Suprapubic skin (tissue), 4 donors: Measurements from ENCODE around the gene REN. TPM values are rescaled to one million over a fixed set of nuclear protein-coding genes. Genes with fewer than 3 reads are reported as not detected.

ENCODE experiments used
- DNase-seq, 2 donors: peaks; one replicate each; pipeline ENCODE4 v3.0.0-alpha.2; 2019; ENCODE audit warnings: low spot score in 2 of 2
- H3K27ac ChIP-seq: fragments of 200-600 bp; sonication (generic); one replicate; pipeline ENCODE4 v1.5.1; 2019
- H3K27me3 ChIP-seq: fragments of 200-600 bp; sonication (generic); one replicate; pipeline ENCODE4 v1.5.1; 2019
- H3K36me3 ChIP-seq: fragments of 200-600 bp; sonication (generic); one replicate; pipeline ENCODE4 v1.5.1; 2019
- H3K4me1 ChIP-seq: fragments of 200-600 bp; sonication (generic); one replicate; pipeline ENCODE4 v1.5.1; 2019
- H3K4me3 ChIP-seq: fragments of 200-600 bp; sonication (generic); one replicate; pipeline ENCODE4 v1.5.1; 2019; ENCODE audit warnings: mild to moderate bottlenecking
- H3K9me3 ChIP-seq: fragments of 200-600 bp; sonication (generic); one replicate; pipeline ENCODE4 v1.5.1; 2019
- EP300 ChIP-seq: sonication (generic); formaldehyde crosslinking; IDR thresholded peaks from one replicate; pipeline ENCODE4 v1.6.1; 2017; ENCODE audit warnings: antibody characterized with exemption
- POLR2A ChIP-seq, 2 donors: fragments of 450-650 bp; IDR thresholded peaks; one replicate each; pipeline ENCODE4 v1.6.1; 2017; ENCODE audit warnings: antibody characterized with exemption in 2 of 2, mild to moderate bottlenecking in 2 of 2, moderate library complexity in 2 of 2
- POLR2AphosphoS5 ChIP-seq, 3 donors: sonication (generic); formaldehyde crosslinking; IDR thresholded peaks; one replicate each; pipeline ENCODE4 v1.6.1; 2017; ENCODE audit warnings: antibody characterized with exemption in 3 of 3
- WGBS: methylation state at CpG from one replicate; pipeline ENCODE4 v1.1.5; 2018; 5-methylcytosine and 5-hydroxymethylcytosine counted together
- total RNA-seq, 4 donors: library from RNA; depleted of rRNA; stranded (reverse); fragments of >200 nt; gene quantifications; one replicate each; pipeline ENCODE4 v1.1.0, GENCODE V29; 2016
- TF ChIP-seq, protein P1 (sequence below), 2 donors: fragments of 200-600 bp in 1 of 2; fragments of 450-650 bp in 1 of 2; sonication (generic) in 1 of 2; IDR thresholded peaks; one replicate each; pipeline ENCODE4 v1.5.1; 2016 to 2019; ENCODE audit warnings: antibody characterized with exemption in 2 of 2, mild to moderate bottlenecking in 1 of 2, moderate library complexity in 1 of 2

The REN gene
- total RNA-seq, 4 donors from 2014 or later: 0.44 TPM; not detected in 3

DNA sequence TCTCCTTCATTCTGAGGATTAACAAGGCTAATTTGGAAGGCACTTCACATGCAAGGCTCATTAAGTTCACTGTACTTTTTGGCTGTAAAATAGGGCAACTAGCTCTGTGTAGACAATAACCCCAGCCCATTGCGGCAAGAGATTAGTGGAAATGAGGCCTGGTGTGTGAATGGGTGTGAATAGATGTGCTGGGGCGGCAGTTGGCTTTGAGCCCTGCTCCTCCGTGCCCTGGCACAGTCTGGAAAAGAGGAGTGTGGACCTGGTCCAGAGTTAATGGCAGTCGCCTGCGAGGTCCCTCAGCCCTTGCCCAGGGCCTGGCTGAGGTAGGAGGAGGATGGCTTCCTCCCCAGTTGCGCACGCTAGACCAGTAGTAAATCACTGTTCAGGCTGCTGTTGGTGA lies 25.3 kb upstream of the REN start:
- no peak overlapping the region for H3K4me3 ChIP-seq
- H3K27ac ChIP-seq: no peak overlapping the region
- DNase-seq: no peak
- no peak for TF ChIP-seq POLR2A (IDR thresholded peaks at IDR 0.05)
- H3K27me3 ChIP-seq: peaks cover 25% of the 10 kb centered on the region
- 43% methylated on average over 7 of the region's 7 CpGs for WGBS
- H3K4me1 ChIP-seq: peaks cover 14% of the 10 kb centered on the region
- no peaks in the 10 kb centered on the region for H3K9me3 ChIP-seq
- no peaks in the 10 kb centered on the region for H3K36me3 ChIP-seq

DNA sequence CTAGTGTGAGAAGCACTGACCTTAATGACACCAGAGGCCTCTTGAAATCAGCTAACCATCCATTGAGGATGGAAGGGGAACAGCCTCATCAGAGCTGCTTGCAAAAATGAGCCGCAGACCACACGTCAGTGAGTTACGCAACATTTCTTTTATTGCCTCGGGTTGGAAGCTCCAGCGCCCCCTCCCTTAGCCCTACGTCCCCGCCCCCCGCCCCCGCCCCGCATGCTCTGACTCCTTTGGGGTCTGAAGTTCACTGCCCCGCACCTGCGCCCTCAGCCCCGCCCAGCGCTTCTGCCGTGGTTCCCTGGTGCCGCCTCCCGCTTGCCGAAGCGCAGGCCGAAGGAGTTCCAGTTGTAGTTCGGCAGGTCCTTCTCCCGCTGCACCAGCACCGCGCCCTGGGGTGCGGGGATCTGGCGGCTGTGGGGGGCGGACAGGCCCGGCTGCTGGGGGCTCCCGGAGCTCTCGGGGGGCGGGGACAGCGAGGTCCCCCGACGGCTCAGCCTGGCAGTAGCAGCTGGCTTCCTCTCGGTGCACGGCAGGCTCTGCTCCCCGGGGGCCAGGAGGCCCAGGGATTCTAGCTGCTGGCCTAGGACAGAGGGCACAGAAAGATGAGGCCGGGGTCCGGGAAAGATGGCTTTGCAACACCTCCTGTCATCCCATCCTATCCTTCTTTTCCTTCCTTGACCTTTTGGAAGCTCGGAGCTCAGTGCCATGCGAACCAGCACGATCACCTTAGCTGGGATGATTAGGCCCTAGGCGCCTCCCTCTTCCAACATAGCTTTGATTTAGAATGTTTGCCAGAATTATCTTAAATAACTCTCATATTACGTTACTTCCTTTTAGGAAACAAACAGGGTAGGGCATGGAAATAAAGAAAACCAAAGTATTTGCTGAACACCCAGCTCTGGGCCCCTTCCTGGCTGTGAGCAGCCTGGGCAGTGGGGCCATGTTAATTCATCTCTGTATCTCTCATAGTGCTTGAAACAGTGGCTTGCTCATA lies 24.4 kb upstream of the REN start:
- H3K9me3 ChIP-seq: no peaks in the 10 kb centered on the region
- 28% methylated on average over 13 of the region's 44 CpGs for WGBS
- peak overlapping the region; percentile 31 for H3K4me3 ChIP-seq
- H3K36me3 ChIP-seq: no peaks in the 10 kb centered on the region
- H3K4me1 ChIP-seq: peaks cover 14% of the 10 kb centered on the region
- DNase-seq: no peak
- no peak for TF ChIP-seq POLR2AphosphoS5 (IDR thresholded peaks at IDR 0.05)
- no peak for TF ChIP-seq POLR2A (IDR thresholded peaks at IDR 0.05)
- no peak for TF ChIP-seq EP300
- TF ChIP-seq, protein P1, sequence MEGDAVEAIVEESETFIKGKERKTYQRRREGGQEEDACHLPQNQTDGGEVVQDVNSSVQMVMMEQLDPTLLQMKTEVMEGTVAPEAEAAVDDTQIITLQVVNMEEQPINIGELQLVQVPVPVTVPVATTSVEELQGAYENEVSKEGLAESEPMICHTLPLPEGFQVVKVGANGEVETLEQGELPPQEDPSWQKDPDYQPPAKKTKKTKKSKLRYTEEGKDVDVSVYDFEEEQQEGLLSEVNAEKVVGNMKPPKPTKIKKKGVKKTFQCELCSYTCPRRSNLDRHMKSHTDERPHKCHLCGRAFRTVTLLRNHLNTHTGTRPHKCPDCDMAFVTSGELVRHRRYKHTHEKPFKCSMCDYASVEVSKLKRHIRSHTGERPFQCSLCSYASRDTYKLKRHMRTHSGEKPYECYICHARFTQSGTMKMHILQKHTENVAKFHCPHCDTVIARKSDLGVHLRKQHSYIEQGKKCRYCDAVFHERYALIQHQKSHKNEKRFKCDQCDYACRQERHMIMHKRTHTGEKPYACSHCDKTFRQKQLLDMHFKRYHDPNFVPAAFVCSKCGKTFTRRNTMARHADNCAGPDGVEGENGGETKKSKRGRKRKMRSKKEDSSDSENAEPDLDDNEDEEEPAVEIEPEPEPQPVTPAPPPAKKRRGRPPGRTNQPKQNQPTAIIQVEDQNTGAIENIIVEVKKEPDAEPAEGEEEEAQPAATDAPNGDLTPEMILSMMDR (IDR thresholded peaks at IDR 0.05): no peak
- H3K27me3 ChIP-seq: peaks cover 34% of the 10 kb centered on the region
- H3K27ac ChIP-seq: no peak overlapping the region

DNA sequence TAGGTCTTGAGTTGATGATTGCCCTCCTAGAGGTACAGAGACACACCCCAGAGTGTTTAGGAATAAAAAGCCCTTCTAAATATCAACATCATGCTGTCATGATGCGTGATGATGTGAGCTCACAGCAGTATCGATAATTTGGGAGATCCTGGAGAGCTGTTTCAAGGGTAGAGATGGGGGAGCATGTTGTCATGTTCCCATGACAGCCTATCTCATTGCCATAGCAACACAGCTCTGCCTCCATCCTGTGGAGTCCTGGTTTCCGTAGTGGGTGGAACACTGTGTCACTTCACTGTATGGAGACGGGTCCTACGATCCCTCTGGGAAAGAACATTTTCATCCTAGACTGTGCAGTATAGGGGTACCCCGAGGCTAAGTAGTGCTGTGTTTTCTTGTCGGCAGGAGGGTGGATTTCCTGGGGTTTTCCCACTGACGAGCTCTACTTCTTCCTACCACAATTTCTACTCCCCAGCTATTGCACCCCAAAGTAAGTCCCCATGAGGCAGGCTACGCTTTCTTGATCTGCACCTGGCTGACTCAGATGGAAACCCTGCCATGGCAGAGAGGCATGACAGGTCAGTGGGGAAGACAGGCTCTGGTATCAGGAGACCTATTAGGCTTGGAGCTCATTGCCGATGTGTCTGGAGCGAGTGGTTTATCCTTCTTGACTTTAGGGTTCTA lies 23.0 kb upstream of the REN start:
- H3K36me3 ChIP-seq: no peaks in the 10 kb centered on the region
- no peak for DNase-seq
- TF ChIP-seq, protein P1 (IDR thresholded peaks at IDR 0.05): no peak
- TF ChIP-seq POLR2AphosphoS5 (IDR thresholded peaks at IDR 0.05): no peak
- no peak for TF ChIP-seq EP300
- TF ChIP-seq POLR2A (IDR thresholded peaks at IDR 0.05): no peak
- H3K4me3 ChIP-seq: no peak overlapping the region
- H3K27ac ChIP-seq: no peak overlapping the region
- no peaks in the 10 kb centered on the region for H3K9me3 ChIP-seq
- H3K27me3 ChIP-seq: peaks cover 34% of the 10 kb centered on the region
- 76% methylated on average over 11 of the region's 11 CpGs for WGBS
- H3K4me1 ChIP-seq: peaks cover 14% of the 10 kb centered on the region

DNA sequence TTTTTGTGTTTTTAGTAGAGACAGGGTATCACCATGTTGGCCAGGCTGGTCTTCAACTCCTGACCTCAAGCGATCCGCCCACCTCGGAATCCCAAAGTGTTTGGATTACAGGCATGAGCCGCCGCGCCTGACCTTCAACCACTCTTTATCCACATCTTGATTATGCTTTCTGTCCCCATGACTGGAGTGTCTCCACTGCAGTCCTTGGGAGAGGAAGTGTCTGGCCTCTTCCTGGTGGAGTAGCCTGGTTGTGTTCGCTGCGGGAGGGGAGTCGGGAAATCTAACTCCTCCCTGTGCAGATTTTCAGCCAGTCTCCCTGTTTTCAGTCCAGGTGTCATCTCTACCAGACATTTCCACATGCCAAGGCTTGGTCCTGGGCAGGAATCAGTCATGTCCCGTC lies 20.5 kb upstream of the REN start:
- Histone ChIP-seq H3K36me3 (no peaks in the 10 kb centered on the region), H3K27me3 (peaks cover 31% of the 10 kb centered on the region), H3K4me1 (peaks cover 14% of the 10 kb centered on the region), H3K27ac (no peak overlapping the region), H3K4me3 (no peak overlapping the region), H3K9me3 (no peaks in the 10 kb centered on the region)
- no peak for TF ChIP-seq POLR2A (IDR thresholded peaks at IDR 0.05)
- 91% methylated on average over 10 of the region's 10 CpGs for WGBS
- no peak for DNase-seq

DNA sequence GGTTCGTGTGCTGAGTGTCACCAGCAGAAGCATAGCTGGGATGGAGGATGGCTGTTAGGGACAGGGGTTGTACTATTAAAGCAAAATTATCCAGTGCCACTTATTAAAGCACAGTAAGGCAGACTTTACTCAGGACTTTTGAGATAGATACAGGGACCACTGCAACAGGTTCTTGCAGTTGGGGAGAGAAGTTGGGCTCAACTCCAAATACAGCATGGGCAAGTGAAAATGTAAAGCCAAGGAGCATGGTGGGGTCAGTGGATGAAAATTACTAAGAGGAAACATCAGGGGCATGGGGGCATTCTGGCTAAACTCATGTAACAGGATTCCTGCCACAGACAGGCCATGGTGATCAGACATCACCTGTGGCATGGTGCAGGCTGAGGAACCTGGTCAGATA lies 15.0 kb upstream of the REN start:
- WGBS: 79% methylated on average over 1 of the region's 1 CpG
- no peak for DNase-seq
- Histone ChIP-seq H3K9me3 (no peaks in the 10 kb centered on the region), H3K36me3 (no peaks in the 10 kb centered on the region), H3K4me1 (no peaks in the 10 kb centered on the region), H3K27me3 (peaks cover 8% of the 10 kb centered on the region), H3K4me3 (no peak overlapping the region), H3K27ac (no peak overlapping the region)
- TF ChIP-seq POLR2A (IDR thresholded peaks at IDR 0.05) (no peak), EP300 (no peak), POLR2AphosphoS5 (IDR thresholded peaks at IDR 0.05) (no peak)
- TF ChIP-seq, protein P1 (IDR thresholded peaks at IDR 0.05): no peak

DNA sequence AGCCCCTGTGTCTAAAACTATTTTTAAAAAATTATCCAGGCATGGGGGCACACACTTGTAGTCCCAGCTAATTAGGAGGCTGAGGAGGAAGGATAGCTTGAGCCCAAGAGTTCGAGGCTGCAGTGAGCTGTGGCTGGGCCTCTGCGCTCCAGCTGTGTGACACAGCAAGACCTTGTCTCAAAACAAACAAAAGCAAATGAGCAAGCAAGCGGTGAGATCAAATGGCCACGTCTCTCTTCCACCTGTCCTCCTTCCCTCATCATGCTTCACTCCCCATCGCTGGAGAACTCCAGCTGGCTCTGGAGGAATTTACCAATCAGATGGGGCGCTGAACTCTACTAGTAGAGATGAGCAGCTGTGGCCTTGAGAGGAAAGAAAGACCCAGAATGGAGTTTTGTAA lies 14.0 kb upstream of the REN start:
- 92% methylated on average over 6 of the region's 6 CpGs for WGBS
- no peaks in the 10 kb centered on the region for H3K36me3 ChIP-seq
- no peak overlapping the region for H3K4me3 ChIP-seq
- peaks cover 3% of the 10 kb centered on the region for H3K27me3 ChIP-seq
- TF ChIP-seq POLR2AphosphoS5 (IDR thresholded peaks at IDR 0.05) (no peak), EP300 (no peak), POLR2A (IDR thresholded peaks at IDR 0.05) (no peak)
- TF ChIP-seq, protein P1 (IDR thresholded peaks at IDR 0.05): no peak
- no peaks in the 10 kb centered on the region for H3K9me3 ChIP-seq
- H3K4me1 ChIP-seq: no peaks in the 10 kb centered on the region
- H3K27ac ChIP-seq: no peak overlapping the region
- no peak for DNase-seq
